ENCODE measurements around the gene ATF7IP.
A peak's percentile ranks its signal among the peaks of the same experiment; 100 is the strongest.
"Not testable (repeated sequence)": the region's sequence is repeated elsewhere in the genome, so short reads cannot be mapped to it uniquely, and the experiment has no call there.

Gene ATF7IP

DNA sequence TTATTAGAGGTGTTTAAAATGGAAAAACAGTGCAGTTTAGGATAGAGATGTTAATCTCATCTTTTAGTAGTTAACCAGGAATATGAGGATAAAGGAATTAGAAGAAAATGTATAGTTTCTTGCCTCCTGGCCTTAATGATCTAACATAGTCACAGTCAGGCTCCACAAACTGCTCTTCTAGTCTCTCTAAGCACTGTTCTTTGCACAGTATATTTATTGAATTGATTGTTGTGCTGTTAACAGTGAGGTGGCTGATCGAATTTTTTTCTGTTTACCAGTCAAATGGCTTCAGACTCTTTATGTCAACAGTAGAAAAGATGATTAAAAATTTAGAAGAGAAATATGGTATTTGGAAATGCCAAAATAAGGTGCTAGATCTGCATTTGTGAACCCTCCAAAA lies 37.8 kb downstream of the ATF7IP start:
- no peak for DNase-seq (ENCODE audit: extremely low read depth, insufficient read length)
- TF ChIP-seq, protein P1, sequence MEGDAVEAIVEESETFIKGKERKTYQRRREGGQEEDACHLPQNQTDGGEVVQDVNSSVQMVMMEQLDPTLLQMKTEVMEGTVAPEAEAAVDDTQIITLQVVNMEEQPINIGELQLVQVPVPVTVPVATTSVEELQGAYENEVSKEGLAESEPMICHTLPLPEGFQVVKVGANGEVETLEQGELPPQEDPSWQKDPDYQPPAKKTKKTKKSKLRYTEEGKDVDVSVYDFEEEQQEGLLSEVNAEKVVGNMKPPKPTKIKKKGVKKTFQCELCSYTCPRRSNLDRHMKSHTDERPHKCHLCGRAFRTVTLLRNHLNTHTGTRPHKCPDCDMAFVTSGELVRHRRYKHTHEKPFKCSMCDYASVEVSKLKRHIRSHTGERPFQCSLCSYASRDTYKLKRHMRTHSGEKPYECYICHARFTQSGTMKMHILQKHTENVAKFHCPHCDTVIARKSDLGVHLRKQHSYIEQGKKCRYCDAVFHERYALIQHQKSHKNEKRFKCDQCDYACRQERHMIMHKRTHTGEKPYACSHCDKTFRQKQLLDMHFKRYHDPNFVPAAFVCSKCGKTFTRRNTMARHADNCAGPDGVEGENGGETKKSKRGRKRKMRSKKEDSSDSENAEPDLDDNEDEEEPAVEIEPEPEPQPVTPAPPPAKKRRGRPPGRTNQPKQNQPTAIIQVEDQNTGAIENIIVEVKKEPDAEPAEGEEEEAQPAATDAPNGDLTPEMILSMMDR (IDR thresholded peaks at IDR 0.05; ENCODE audit: insufficient read depth, low read length, poor library complexity, severe bottlenecking), result no peak
- Histone ChIP-seq H3K36me3 (ENCODE audit: control insufficient read depth, insufficient read depth, low read length) (no peaks in the 10 kb centered on the region), H3K27me3 (replicated peaks; ENCODE audit: control insufficient read depth, insufficient read depth, low read length) (no peaks in the 10 kb centered on the region), H3K4me3 (replicated peaks; ENCODE audit: low read depth, low read length) (no peak overlapping the region)

DNA sequence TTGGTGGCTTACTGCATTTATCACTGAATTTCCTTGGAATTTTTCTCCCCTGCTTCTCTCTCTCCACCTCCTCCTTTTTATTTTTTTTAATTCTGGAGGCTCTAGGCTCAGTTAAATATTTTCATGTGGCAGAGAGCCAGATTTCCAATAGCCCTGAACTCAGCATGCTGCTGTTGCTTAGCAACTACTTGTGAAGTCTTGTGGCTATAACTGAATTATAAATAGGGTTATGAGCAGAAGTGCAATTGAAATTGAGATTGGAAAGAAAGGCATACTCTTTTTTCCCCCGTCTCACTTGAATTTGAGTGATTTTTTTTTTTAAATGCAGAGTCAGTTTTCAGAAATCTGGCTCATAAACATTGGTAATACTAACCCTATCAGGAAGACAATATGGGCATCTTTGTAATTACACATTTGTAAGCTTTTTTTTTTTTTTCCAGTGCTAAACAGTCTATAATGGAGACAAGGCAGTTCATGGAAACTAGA lies 38.3 kb downstream of the ATF7IP start:
- TF ChIP-seq, protein P1 (IDR thresholded peaks at IDR 0.05; ENCODE audit: insufficient read depth, low read length, poor library complexity, severe bottlenecking), result no peak
- Histone ChIP-seq H3K36me3 (ENCODE audit: control insufficient read depth, insufficient read depth, low read length) (no peaks in the 10 kb centered on the region), H3K27me3 (replicated peaks; ENCODE audit: control insufficient read depth, insufficient read depth, low read length) (no peaks in the 10 kb centered on the region), H3K4me3 (replicated peaks; ENCODE audit: low read depth, low read length) (no peak overlapping the region)
- peak; percentile 32 for DNase-seq (ENCODE audit: extremely low read depth, insufficient read length)

DNA sequence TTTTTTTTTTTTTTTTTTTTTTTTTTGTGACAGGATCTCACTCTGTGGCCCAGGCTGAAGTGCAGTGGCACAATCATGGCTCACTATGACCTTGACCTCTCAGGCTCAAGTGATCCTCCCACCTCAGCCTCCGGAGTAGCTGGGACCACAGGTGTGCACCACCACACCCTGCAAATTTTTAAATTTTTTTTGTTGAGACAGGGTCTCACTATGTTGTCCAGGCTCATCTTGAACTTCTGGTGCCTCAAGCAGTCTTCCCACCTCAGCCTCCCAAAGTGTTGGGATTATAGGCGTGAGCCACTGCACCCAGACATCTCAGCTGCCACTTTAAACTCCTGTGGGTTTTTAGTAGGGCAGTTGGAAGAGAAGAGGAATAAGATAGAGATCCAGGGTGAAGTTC lies 39.9 kb downstream of the ATF7IP start:
- not testable (repeated sequence) for H3K36me3 ChIP-seq (ENCODE audit: control insufficient read depth, insufficient read depth, low read length); H3K4me3 ChIP-seq (replicated peaks; ENCODE audit: low read depth, low read length); DNase-seq (ENCODE audit: extremely low read depth, insufficient read length); H3K27me3 ChIP-seq (replicated peaks; ENCODE audit: control insufficient read depth, insufficient read depth, low read length)

DNA sequence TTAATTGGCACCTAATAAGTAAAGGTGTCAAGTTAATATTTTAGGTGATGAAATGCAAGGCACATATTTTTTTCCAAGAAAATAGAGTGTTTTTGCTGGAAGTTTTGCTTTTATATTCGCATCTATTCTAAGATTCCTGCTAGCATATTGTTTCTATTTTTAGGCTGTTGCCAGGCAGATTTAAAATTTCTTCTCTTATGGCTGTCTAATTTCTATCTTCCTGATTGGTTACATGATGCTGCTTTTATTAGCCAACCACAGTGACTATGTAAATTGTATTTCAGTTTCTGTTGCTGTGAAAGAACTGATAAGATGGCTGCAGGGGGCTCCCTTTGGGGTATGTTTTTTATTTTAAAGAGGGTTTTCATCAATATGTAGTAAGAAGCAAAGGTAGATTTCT lies 42.7 kb downstream of the ATF7IP start:
- Histone ChIP-seq H3K36me3 (ENCODE audit: control insufficient read depth, insufficient read depth, low read length) (no peaks in the 10 kb centered on the region), H3K27me3 (replicated peaks; ENCODE audit: control insufficient read depth, insufficient read depth, low read length) (no peaks in the 10 kb centered on the region), H3K4me3 (replicated peaks; ENCODE audit: low read depth, low read length) (no peak overlapping the region)
- no peak for DNase-seq (ENCODE audit: extremely low read depth, insufficient read length)
- TF ChIP-seq, protein P1 (IDR thresholded peaks at IDR 0.05; ENCODE audit: insufficient read depth, low read length, poor library complexity, severe bottlenecking), result no peak

DNA sequence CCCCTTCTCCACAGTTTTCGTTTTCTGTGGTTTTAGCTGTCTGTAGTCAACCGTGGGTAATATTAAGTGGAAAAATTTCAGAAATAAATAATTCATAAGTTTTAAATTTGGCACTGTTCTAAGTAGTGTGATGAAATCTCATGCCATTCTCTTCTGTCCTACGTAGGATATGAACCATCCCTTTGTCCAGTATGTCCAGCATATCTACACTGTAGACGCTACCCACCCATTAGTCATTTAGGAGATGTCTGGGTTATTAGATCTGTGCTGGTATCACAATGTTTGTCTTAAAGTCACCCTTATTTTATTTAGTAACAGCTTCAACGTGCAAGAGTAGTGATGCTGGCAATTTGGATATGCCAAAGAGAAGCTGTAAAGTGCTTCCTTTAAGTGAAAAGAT lies 44.7 kb downstream of the ATF7IP start:
- Histone ChIP-seq H3K27me3 (replicated peaks; ENCODE audit: control insufficient read depth, insufficient read depth, low read length) (no peaks in the 10 kb centered on the region), H3K4me3 (replicated peaks; ENCODE audit: low read depth, low read length) (no peak overlapping the region), H3K36me3 (ENCODE audit: control insufficient read depth, insufficient read depth, low read length) (no peaks in the 10 kb centered on the region)
- DNase-seq (ENCODE audit: extremely low read depth, insufficient read length), result no peak
- TF ChIP-seq, protein P1 (IDR thresholded peaks at IDR 0.05; ENCODE audit: insufficient read depth, low read length, poor library complexity, severe bottlenecking), result no peak

DNA sequence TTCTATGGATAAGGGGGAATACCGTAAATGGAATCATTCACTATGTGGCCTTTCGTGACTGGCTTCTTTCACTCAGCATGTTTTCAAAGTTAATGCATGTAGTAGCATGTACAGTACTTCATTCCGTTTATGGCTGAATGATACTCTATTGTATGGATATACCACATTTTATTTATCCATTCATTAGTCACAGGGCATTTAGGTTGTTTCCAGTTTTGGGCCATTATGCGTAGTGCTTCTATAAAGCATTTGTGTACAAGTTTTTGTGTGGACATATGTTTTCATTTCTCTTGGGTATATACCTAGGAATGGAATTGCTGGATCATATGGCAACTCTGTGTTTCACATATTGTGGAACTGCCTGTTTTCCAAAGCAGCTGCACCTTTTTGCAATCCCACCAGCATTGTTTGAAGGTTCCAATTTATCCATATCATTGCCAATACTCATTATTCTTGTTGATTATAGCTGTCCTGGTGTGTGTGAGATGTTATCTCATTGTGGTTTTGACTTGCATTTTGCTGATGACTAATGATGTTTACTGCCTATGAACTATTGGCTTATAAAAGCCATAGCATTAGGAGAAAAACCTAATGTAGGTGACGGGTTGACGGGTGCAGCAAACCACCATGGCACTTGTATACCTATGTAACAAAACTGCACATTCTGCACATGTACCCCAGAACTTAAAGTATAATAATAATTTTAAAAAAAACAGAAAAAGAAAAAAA lies 45.5 kb downstream of the ATF7IP start:
- no peak overlapping the region for H3K4me3 ChIP-seq (replicated peaks; ENCODE audit: low read depth, low read length)
- no peaks in the 10 kb centered on the region for H3K27me3 ChIP-seq (replicated peaks; ENCODE audit: control insufficient read depth, insufficient read depth, low read length)
- no peaks in the 10 kb centered on the region for H3K36me3 ChIP-seq (ENCODE audit: control insufficient read depth, insufficient read depth, low read length)
- no peak for DNase-seq (ENCODE audit: extremely low read depth, insufficient read length)
- TF ChIP-seq, protein P1 (IDR thresholded peaks at IDR 0.05; ENCODE audit: insufficient read depth, low read length, poor library complexity, severe bottlenecking), result no peak
